GM19035 (cell line): ENCODE measurements around the gene MYH7.

Experiments used
- ATAC-seq: cut with Tn5 transposase; IDR thresholded peaks from one replicate; pipeline ENCODE4 v1.9.1; 2021; ENCODE audit not compliant: unreplicated experiment

The MYH7 gene

GRCh38 chr14:23373041-23373440 is 62.4 kb downstream of the MYH7 start:
- no peak for ATAC-seq

- no peak for ATAC-seq
These were observed 63.0 kb downstream of the MYH7 start, which contains the start of gene IL25 for GRCh38 chr14:23372509-23372908. Gene IL25 (plus strand): TSS chr14:23372809.

GRCh38 chr14:23371865-23372264 is 63.6 kb downstream of the MYH7 start:
- no peak for ATAC-seq

- no peak for ATAC-seq
These were observed 65.2 kb downstream of the MYH7 start for GRCh38 chr14:23370221-23370620.

- no peak for ATAC-seq
These were observed 69.0 kb downstream of the MYH7 start for GRCh38 chr14:23366426-23366921.

- ATAC-seq = no peak
These were observed 69.6 kb downstream of the MYH7 start for GRCh38 chr14:23365732-23366425.

- ATAC-seq = no peak
These were observed 70.3 kb downstream of the MYH7 start, which contains the start of gene EFS for GRCh38 chr14:23365036-23365731. Gene EFS (minus strand): TSS chr14:23365172. CDS start chr14:23365025, 147 bp downstream.

- ATAC-seq = no peak
These were observed 71.1 kb downstream of the MYH7 start for GRCh38 chr14:23364164-23365035.
